Erythroblast (primary cell): ENCODE results near the gene USP28.

Source experiments
- GATA1 ChIP-seq: IDR thresholded peaks from 2 replicates; pipeline ENCODE4 v1.6.1; 2011; ENCODE audit warnings: low read depth, mild to moderate bottlenecking, control low read depth, low read length, moderate library complexity
- POLR2A ChIP-seq: IDR thresholded peaks from 2 replicates; pipeline ENCODE4 v1.6.1; 2011; ENCODE audit warnings: mild to moderate bottlenecking, low read length

DNA sequence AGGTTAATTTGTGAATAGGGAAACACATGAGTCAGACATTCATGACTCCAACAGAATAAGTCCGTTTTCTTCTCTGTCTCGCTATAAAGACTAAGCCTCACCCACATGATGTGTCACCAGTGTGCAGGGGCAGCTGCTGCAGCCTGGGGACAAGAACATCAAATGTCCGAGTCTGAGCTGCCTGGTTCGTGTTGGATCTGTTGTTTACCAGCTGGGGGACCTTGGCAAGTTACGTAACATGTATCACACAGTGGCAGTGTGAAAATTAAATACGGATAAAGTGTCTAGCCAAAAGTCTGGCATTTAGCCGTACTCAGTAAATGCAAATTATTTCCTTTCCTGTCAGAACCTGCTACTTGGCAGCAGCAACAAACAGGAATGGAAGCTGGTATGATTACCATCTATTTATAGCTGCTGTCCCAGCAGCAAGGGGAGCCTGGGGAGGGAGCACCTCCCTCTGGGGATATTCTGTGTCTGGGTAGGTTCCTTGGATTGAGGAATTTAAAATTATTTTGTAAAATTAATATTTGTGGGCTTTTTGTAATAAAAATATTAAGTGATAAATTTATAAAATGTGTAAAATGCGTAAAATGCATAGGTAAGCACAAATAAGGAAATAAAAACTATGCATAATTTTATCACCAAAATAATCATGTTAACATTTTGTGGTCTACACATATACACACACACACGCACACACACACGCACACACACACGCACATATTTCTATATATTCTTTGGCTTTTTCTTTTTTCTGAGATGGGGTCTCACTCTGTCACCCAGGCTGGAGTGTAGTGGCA lies 97.1 kb downstream of the USP28 start:
- TF ChIP-seq POLR2A (no peak), GATA1 (no peak)
